Natural killer cell (primary cell): Measurements from ENCODE around the gene NFKBIZ. TPM values are rescaled to one million over a fixed set of nuclear protein-coding genes. Genes with fewer than 3 reads are reported as not detected.
"Not testable (repeated sequence)": the region's sequence is repeated elsewhere in the genome, so short reads cannot be mapped to it uniquely, and the experiment has no call there.

ENCODE experiments used
- ATAC-seq, 3 donors: fragments of 150-1000 bp in 2 of 3; fragments of 200-7000 bp in 1 of 3; cut with Tn5 transposase; 1 replicate in 1 of 3; 2 replicates in 2 of 3; pipeline ENCODE4 v1.10.0; 2021; ENCODE audit warnings: mild to moderate bottlenecking in 2 of 3, moderate library complexity in 2 of 3
- DNase-seq, 2 donors: peaks; one replicate each; pipeline versions ENCODE4 v3.0.0 to v3.0.0-alpha.2; 2013 to 2021; ENCODE audit warnings: mixed read lengths in 1 of 2
- H3K27ac ChIP-seq: one replicate; pipeline ENCODE4 v1.5.1; 2013; ENCODE audit warnings: mild to moderate bottlenecking, low read length
- H3K27me3 ChIP-seq: one replicate; pipeline ENCODE4 v1.6.1; 2013; ENCODE audit warnings: low read length; ENCODE audit not compliant: control insufficient read depth, insufficient read depth
- H3K36me3 ChIP-seq: one replicate; pipeline ENCODE4 v1.6.1; 2013; ENCODE audit warnings: low read length; ENCODE audit not compliant: control insufficient read depth, insufficient read depth
- H3K4me1 ChIP-seq: one replicate; pipeline ENCODE4 v1.6.1; 2013; ENCODE audit warnings: low read length; ENCODE audit not compliant: control insufficient read depth, insufficient read depth
- H3K4me3 ChIP-seq: one replicate; pipeline ENCODE4 v1.5.1; 2013; ENCODE audit warnings: low read length
- H3K9me3 ChIP-seq: one replicate; pipeline ENCODE4 v1.6.1; 2013; ENCODE audit warnings: low read length; ENCODE audit not compliant: control insufficient read depth, insufficient read depth
- H3K27ac Mint-ChIP-seq, 2 donors: one replicate each; pipeline ENCODE4 v1.8.0; 2022; ENCODE audit warnings: mild to moderate bottlenecking in 2 of 2, mixed read lengths in 2 of 2, moderate library complexity in 1 of 2
- H3K27me3 Mint-ChIP-seq, 2 donors: one replicate each; pipeline ENCODE4 v1.8.0; 2022; ENCODE audit warnings: low read depth in 2 of 2, mixed read lengths in 2 of 2
- H3K36me3 Mint-ChIP-seq: one replicate; pipeline ENCODE4 v1.8.0; 2022; ENCODE audit warnings: mixed read lengths
- H3K4me1 Mint-ChIP-seq, 2 donors: one replicate each; pipeline ENCODE4 v1.8.0; 2022; ENCODE audit warnings: mixed read lengths in 2 of 2
- H3K4me3 Mint-ChIP-seq: one replicate; pipeline ENCODE4 v1.8.0; 2022; ENCODE audit warnings: mild to moderate bottlenecking, moderate library complexity, mixed read lengths
- H3K9me3 Mint-ChIP-seq, 2 donors: one replicate each; pipeline ENCODE4 v1.8.0; 2022; ENCODE audit warnings: mixed read lengths in 2 of 2
- CTCF ChIP-seq: fragments of 200-600 bp; IDR thresholded peaks from one replicate; pipeline ENCODE4 v1.8.0; 2022; ENCODE audit warnings: antibody characterized with exemption
- WGBS: methylation state at CpG from one replicate; pipeline ENCODE4 v1.1.7; 2013; ENCODE audit warnings: missing lambda C conversion rate; ENCODE audit not compliant: insufficient coverage; 5-methylcytosine and 5-hydroxymethylcytosine counted together
- intact Hi-C: fragments of 100-400 bp; cut with micrococcal nuclease; formaldehyde crosslinking; loops from one replicate; pipeline ENCODE4 v1.14.2; 2022
- total RNA-seq, 4 donors: library from RNA; stranded (reverse); fragments of 120-200 nt in 1 of 4; gene quantifications; one replicate each; pipeline versions ENCODE4 v1.2.3 to v1.2.4, GENCODE V29; 2013 to 2022

Gene NFKBIZ
- total RNA-seq, 3 donors from 2014 or later (not counting 1 experiment from before 2014, with no cell fraction given): 510 to 811 (median 774) TPM

GRCh38 chr3:101884776-101885175 is 35.5 kb downstream of the NFKBIZ start:
- Mint-ChIP-seq H3K9me3 (no peaks in the 10 kb centered on the region), H3K27me3 (peaks cover 2 to 3% of the 10 kb centered on the region in 2 donors), H3K27ac (no peak overlapping the region), H3K4me1 (no peaks in the 10 kb centered on the region), H3K4me3 (no peak overlapping the region), H3K36me3 (no peaks in the 10 kb centered on the region)
- no peak overlapping the region for H3K4me3 ChIP-seq
- no peaks in the 10 kb centered on the region for H3K27me3 ChIP-seq
- H3K4me1 ChIP-seq: no peaks in the 10 kb centered on the region
- 100% methylated on average over 1 of the region's 1 CpG for WGBS
- DNase-seq: no peak
- no peaks in the 10 kb centered on the region for H3K9me3 ChIP-seq
- intact Hi-C loops: no loop called here
- no peak overlapping the region for H3K27ac ChIP-seq
- no peak for TF ChIP-seq CTCF
- no peak for ATAC-seq
- no peaks in the 10 kb centered on the region for H3K36me3 ChIP-seq

- not testable (repeated sequence) for H3K9me3 ChIP-seq, H3K27ac Mint-ChIP-seq
Observed at GRCh38 chr3:101885584-101885983, 36.3 kb downstream of the NFKBIZ start.

GRCh38 chr3:101886626-101887025 is 37.3 kb downstream of the NFKBIZ start:
- Mint-ChIP-seq H3K9me3 (no peaks in the 10 kb centered on the region), H3K4me1 (no peaks in the 10 kb centered on the region), H3K36me3 (no peaks in the 10 kb centered on the region), H3K4me3 (no peak overlapping the region), H3K27me3 (peaks cover 0 to 2% of the 10 kb centered on the region in 2 donors), H3K27ac (no peak overlapping the region)
- WGBS: 100% methylated on average over 2 of the region's 3 CpGs
- no peak for DNase-seq
- no peak for TF ChIP-seq CTCF
- Histone ChIP-seq H3K4me3 (no peak overlapping the region), H3K9me3 (no peaks in the 10 kb centered on the region), H3K36me3 (no peaks in the 10 kb centered on the region), H3K27me3 (no peaks in the 10 kb centered on the region), H3K27ac (no peak overlapping the region), H3K4me1 (no peaks in the 10 kb centered on the region)
- intact Hi-C loops: no loop called here
- ATAC-seq: no peak

More at GRCh38 chr3:101885584-101885983, 36.3 kb downstream of the NFKBIZ start:
- H3K27me3 Mint-ChIP-seq, intact Hi-C loops, DNase-seq, ATAC-seq, H3K4me3 ChIP-seq, H3K4me1 ChIP-seq, H3K27ac ChIP-seq, H3K4me1 Mint-ChIP-seq, H3K27me3 ChIP-seq, H3K36me3 ChIP-seq, H3K4me3 Mint-ChIP-seq, H3K9me3 Mint-ChIP-seq, H3K36me3 Mint-ChIP-seq: not testable (repeated sequence)
- 94% methylated on average over 2 of the region's 3 CpGs for WGBS

- ATAC-seq (no peak), DNase-seq (no peak)
- Histone ChIP-seq H3K27ac (no peak overlapping the region), H3K36me3 (no peaks in the 10 kb centered on the region), H3K27me3 (no peaks in the 10 kb centered on the region), H3K9me3 (no peaks in the 10 kb centered on the region), H3K4me3 (no peak overlapping the region), H3K4me1 (no peaks in the 10 kb centered on the region)
- WGBS: 81% methylated on average over 3 of the region's 3 CpGs
- Mint-ChIP-seq H3K36me3 (no peaks in the 10 kb centered on the region), H3K4me3 (no peak overlapping the region), H3K9me3 (no peaks in the 10 kb centered on the region), H3K4me1 (no peaks in the 10 kb centered on the region), H3K27ac (no peak overlapping the region), H3K27me3 (peaks cover 0 to 2% of the 10 kb centered on the region in 2 donors)
- TF ChIP-seq CTCF: no peak
- intact Hi-C loops: no loop called here
Observed at GRCh38 chr3:101888653-101889052, 39.3 kb downstream of the NFKBIZ start.
